COLO668 (cell line): ENCODE measurements around the gene VEGFB.

Experiments used
- DNase-seq: peaks from one replicate; lab custom pipeline; 2025; ENCODE audit not compliant: unreplicated experiment; lab: John Stamatoyannopoulos, UW

Gene VEGFB

GRCh38 chr11:64276653-64277431, 42.5 kb downstream of the VEGFB start:
- no peak for DNase-seq

- no peak for DNase-seq
These were observed 44.3 kb downstream of the VEGFB start for GRCh38 chr11:64278576-64279190.

GRCh38 chr11:64281957-64282770, 47.8 kb downstream of the VEGFB start:
- DNase-seq = no peak

DNA sequence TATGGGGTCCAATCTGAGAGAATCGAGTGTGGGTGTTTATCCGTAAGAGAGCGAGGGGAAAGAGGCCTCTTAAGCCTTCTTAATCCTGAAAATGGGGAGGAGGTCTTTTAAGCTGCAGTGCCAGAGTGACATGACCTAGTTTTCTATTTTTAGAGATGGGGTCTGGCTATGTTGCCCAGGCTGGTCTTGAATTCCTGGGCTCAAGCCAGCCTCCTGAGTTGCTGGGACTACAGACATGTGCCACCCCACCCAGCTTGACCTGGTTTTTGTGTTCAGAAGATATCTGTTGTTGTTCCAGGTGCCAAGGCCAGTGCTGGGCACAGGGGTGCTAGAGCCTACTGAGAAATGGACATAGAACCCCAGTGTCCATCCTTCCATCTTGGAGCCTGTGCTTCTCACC, 48.7 kb downstream of the VEGFB start:
- DNase-seq = no peak

DNA sequence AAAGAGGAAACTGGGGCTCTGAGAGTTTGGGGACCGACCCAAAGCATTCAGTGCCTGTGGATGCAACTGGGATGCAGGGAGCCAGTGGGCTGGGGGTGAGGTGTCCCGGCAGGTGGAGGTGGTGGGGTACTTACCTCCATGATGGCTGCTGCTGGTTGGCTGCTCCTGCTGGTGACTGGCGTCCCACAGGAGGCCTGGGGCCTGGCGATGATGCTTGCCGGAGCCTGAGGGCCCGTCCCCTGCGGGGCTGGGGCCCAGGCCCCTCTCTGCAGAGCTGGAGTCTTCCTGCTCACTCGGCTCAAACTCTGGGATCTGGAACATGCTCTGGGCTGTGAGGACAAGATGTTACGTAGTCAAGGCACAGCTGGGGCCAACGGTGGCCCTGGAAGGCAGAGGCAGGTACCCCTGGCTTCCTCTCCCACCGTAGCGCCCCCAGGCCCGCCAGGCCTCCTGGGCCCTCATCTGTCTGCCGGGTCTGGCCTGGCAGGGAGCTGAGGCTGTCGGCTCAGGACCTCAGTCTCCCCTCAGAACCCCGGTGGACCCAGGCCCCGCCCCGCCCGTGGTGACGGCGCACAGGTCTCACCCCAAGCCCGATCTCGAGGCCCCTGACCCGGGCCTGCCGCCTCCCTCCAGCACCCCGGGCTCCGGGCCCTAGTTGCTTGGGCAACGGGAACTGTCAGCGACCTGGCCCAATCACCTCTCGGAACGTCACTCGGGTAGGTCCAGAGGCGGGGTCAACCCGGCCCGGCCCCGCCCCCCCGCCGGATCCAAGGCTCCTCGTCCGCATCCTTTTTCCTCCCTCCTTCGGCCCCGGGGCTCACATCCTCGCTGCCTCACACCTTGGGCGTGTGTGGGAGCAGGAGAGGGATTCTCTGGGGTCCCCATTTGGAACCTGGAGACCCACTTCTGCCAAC, 49.9 kb downstream of the VEGFB start, which contains the start of gene BAD:
Gene BAD, minus strand, starts transcription at position 618 of the 914 bp plus-strand sequence. Its CDS starts 297 bp downstream, at position 321.
- peak; percentile 94 for DNase-seq

DNA sequence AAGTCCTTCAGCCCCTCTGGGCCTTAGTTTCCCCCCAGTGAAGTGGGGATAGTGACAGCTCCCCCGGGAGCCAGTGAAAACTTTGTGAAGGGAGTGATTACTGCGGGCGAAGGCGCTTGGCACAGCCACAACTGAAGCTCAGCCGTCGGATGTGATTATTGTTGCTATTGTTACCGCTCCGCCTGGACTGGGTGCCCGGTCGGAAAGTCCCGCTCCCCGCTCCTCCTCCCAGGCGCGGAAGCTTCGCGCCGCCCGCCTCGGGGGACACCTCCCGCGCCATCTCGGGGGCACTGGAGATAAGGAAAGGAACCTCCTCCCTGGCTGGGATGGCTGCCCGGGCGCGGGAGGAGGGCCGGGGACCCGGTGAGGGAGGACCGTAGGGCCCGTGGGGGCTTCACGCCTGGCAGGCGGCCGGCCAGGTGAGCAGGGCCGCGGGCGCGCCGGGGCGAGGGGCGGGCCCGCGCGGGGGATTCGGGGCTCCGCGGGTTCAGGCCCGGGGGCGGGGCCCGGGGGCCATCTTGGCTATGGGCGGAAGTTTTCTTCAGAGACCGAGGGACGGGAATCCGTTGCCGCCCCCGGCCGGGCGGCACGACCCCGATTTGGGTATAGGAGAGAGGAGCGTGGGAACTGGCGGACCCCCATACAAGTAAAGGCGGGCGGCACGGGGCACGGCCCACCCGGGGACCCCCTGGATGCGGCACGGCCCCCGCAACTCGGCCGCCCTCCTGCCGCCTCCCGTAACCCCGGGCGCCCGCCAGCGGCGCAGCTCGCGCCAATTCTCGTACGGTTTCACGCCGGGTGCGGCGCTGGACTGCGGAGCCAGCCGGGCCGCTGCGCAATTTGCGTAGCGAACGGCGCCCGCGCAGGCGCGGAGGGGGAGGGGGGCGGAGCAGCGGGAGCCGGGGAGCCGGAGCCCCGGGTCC, 50.8 kb downstream of the VEGFB start, which contains the start of gene GPR137:
Gene GPR137, plus strand, starts transcription at position 887 of the 923 bp plus-strand sequence. CDS start 677 bp downstream, outside the sequence.
- peak; percentile 91 for DNase-seq

GRCh38 chr11:64285885-64286800, 51.8 kb downstream of the VEGFB start:
- DNase-seq = peak; percentile 71

GRCh38 chr11:64286801-64287159, 52.4 kb downstream of the VEGFB start:
- DNase-seq = no peak

DNA sequence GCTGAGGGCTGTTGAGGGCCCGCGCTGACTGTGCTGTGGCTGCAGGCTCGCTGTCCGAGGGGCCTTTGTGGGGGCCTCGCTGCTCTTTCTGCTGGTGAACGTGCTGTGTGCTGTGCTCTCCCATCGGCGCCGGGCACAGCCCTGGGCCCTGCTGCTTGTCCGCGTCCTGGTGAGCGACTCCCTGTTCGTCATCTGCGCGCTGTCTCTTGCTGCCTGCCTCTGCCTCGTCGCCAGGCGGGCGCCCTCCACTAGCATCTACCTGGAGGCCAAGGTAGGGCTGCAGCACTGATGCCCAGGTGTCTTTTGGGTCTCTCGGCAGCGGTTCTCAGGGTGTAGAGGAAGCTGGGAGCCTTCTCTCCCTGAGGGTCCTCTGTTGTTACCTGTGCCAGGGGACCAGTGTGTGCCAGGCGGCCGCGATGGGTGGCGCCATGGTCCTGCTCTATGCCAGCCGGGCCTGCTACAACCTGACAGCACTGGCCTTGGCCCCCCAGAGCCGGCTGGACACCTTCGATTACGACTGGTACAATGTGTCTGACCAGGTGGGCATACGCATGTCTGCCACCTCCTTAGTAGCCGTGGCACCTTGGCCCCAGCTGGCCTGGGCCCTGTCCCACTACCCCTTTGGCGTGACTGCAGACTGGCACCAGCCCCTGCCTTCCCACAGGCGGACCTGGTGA, 53.4 kb downstream of the VEGFB start:
- no peak for DNase-seq

- no peak for DNase-seq
These were observed 54.0 kb downstream of the VEGFB start for GRCh38 chr11:64288353-64288750.
